ENCODE results near the gene PLIN4.

PLIN4 gene

GRCh38 chr19:4454747-4455718 is 63.3 kb downstream of the PLIN4 start:
- Histone ChIP-seq H4K20me1 (ENCODE audit: control insufficient read depth, insufficient read depth, low read depth, low read length) (0 out of 2 replicates have a peak, but pooled peaks cover 5% of the 10 kb centered on the region), H3K27ac (ENCODE audit: low read depth, low read length) (no peak overlapping the region), H3K79me2 (ENCODE audit: control insufficient read depth, low read length) (peaks cover 12% of the 10 kb centered on the region), H3K9me2 (replicated peaks; ENCODE audit: control insufficient read depth, low read length) (no peaks in the 10 kb centered on the region), H3K4me3 (ENCODE audit: low read length) (no peak overlapping the region), H3K27me3 (ENCODE audit: control insufficient read depth, low read length) (no peaks in the 10 kb centered on the region), H3F3A (ENCODE audit: control insufficient read depth, insufficient read depth) (no peaks in the 10 kb centered on the region), H3K36me3 (ENCODE audit: control insufficient read depth, low read length) (peaks cover 8% of the 10 kb centered on the region), H3K9me3 (ENCODE audit: control insufficient read depth, insufficient read depth, low read length) (no peaks in the 10 kb centered on the region), H3K4me1 (ENCODE audit: control insufficient read depth, low read length) (peaks cover 18% of the 10 kb centered on the region), H3K4me2 (ENCODE audit: low read length) (no peak overlapping the region)
- TF ChIP-seq, protein P1, sequence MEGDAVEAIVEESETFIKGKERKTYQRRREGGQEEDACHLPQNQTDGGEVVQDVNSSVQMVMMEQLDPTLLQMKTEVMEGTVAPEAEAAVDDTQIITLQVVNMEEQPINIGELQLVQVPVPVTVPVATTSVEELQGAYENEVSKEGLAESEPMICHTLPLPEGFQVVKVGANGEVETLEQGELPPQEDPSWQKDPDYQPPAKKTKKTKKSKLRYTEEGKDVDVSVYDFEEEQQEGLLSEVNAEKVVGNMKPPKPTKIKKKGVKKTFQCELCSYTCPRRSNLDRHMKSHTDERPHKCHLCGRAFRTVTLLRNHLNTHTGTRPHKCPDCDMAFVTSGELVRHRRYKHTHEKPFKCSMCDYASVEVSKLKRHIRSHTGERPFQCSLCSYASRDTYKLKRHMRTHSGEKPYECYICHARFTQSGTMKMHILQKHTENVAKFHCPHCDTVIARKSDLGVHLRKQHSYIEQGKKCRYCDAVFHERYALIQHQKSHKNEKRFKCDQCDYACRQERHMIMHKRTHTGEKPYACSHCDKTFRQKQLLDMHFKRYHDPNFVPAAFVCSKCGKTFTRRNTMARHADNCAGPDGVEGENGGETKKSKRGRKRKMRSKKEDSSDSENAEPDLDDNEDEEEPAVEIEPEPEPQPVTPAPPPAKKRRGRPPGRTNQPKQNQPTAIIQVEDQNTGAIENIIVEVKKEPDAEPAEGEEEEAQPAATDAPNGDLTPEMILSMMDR (IDR thresholded peaks at IDR 0.05; ENCODE audit: low read depth, low read length, poor library complexity, severe bottlenecking) = no peak
- TF ChIP-seq EZH2phosphoT487 (IDR thresholded peaks at IDR 0.05; ENCODE audit: borderline replicate concordance, low read length) = no peak

- H3K9me2 ChIP-seq (replicated peaks; ENCODE audit: control insufficient read depth, low read length) = no peaks in the 10 kb centered on the region
- H3K9me3 ChIP-seq (ENCODE audit: control insufficient read depth, insufficient read depth, low read length) = no peaks in the 10 kb centered on the region
- TF ChIP-seq, protein P1 (IDR thresholded peaks at IDR 0.05; ENCODE audit: low read depth, low read length, poor library complexity, severe bottlenecking) = no peak
- no peak for TF ChIP-seq EZH2phosphoT487 (IDR thresholded peaks at IDR 0.05; ENCODE audit: borderline replicate concordance, low read length)
- H3K4me1 ChIP-seq (ENCODE audit: control insufficient read depth, low read length) = peaks cover 18% of the 10 kb centered on the region
- peaks cover 19% of the 10 kb centered on the region for H3K36me3 ChIP-seq (ENCODE audit: control insufficient read depth, low read length)
- no peak overlapping the region for H3K4me3 ChIP-seq (ENCODE audit: low read length)
- no peak overlapping the region for H3K4me2 ChIP-seq (ENCODE audit: low read length)
- peaks cover 12% of the 10 kb centered on the region for H3K79me2 ChIP-seq (ENCODE audit: control insufficient read depth, low read length)
- no peaks in the 10 kb centered on the region for H3F3A ChIP-seq (ENCODE audit: control insufficient read depth, insufficient read depth)
- 0 out of 2 replicates have a peak, but pooled peaks cover 5% of the 10 kb centered on the region for H4K20me1 ChIP-seq (ENCODE audit: control insufficient read depth, insufficient read depth, low read depth, low read length)
- no peaks in the 10 kb centered on the region for H3K27me3 ChIP-seq (ENCODE audit: control insufficient read depth, low read length)
- H3K27ac ChIP-seq (ENCODE audit: low read depth, low read length) = no peak overlapping the region
Observed at GRCh38 chr19:4453232-4454179, 64.8 kb downstream of the PLIN4 start.

- Histone ChIP-seq H3K79me2 (ENCODE audit: control insufficient read depth, low read length) (peaks cover 12% of the 10 kb centered on the region), H3K9me2 (replicated peaks; ENCODE audit: control insufficient read depth, low read length) (no peaks in the 10 kb centered on the region), H3K27ac (ENCODE audit: low read depth, low read length) (no peak overlapping the region), H3K4me3 (ENCODE audit: low read length) (no peak overlapping the region), H3K4me1 (ENCODE audit: control insufficient read depth, low read length) (peaks cover 15% of the 10 kb centered on the region), H3K4me2 (ENCODE audit: low read length) (no peak overlapping the region), H3K36me3 (ENCODE audit: control insufficient read depth, low read length) (peaks cover 30% of the 10 kb centered on the region), H4K20me1 (ENCODE audit: control insufficient read depth, insufficient read depth, low read depth, low read length) (0 out of 2 replicates have a peak, but pooled peaks cover 5% of the 10 kb centered on the region), H3K27me3 (ENCODE audit: control insufficient read depth, low read length) (no peaks in the 10 kb centered on the region), H3F3A (ENCODE audit: control insufficient read depth, insufficient read depth) (no peaks in the 10 kb centered on the region), H3K9me3 (ENCODE audit: control insufficient read depth, insufficient read depth, low read length) (no peaks in the 10 kb centered on the region)
- TF ChIP-seq, protein P1 (IDR thresholded peaks at IDR 0.05; ENCODE audit: low read depth, low read length, poor library complexity, severe bottlenecking) = no peak
- TF ChIP-seq EZH2phosphoT487 (IDR thresholded peaks at IDR 0.05; ENCODE audit: borderline replicate concordance, low read length) = no peak
Observed at GRCh38 chr19:4452230-4452990, 65.9 kb downstream of the PLIN4 start.
